Measurements from ENCODE around the gene BTBD2.

BTBD2 gene

GRCh38 chr19:2048104-2048958, 32.8 kb upstream of the BTBD2 start:
- no peak overlapping the region for H3K4me3 ChIP-seq (ENCODE audit: low read length)
- H3K4ac ChIP-seq (ENCODE audit: low read depth, low read length) = no peak overlapping the region
- H4K5ac ChIP-seq (ENCODE audit: low read length) = no peak overlapping the region
- peaks cover 2% of the 10 kb centered on the region for H3K4me1 ChIP-seq (ENCODE audit: control insufficient read depth, low read depth, low read length)
- no peak overlapping the region for H2BK5ac ChIP-seq (ENCODE audit: low read length)
- no peak overlapping the region for H2AK5ac ChIP-seq (ENCODE audit: low read length)
- H3K56ac ChIP-seq (ENCODE audit: low read length) = no peak overlapping the region
- no peak overlapping the region for H3K4me2 ChIP-seq (ENCODE audit: low read length)
- no CpG with 5 or more reads among the region's 17 CpGs for WGBS (ENCODE audit: extremely low coverage, insufficient coverage, low lambda C conversion rate)
- peaks cover 22% of the 10 kb centered on the region for H3K79me2 ChIP-seq (ENCODE audit: control insufficient read depth, insufficient read depth, low read length)
- DNase-seq = no peak
- peaks cover 19% of the 10 kb centered on the region for H3K79me1 ChIP-seq (ENCODE audit: low read length)
- H4K8ac ChIP-seq (ENCODE audit: low read depth, low read length) = no peak overlapping the region
- no peak overlapping the region for H3K27ac ChIP-seq (ENCODE audit: low read depth, low read length)
- no peak overlapping the region for H3K18ac ChIP-seq (ENCODE audit: low read length)
- H2BK15ac ChIP-seq (replicated peaks; ENCODE audit: low read depth) = no peak overlapping the region
- H3K9ac ChIP-seq (ENCODE audit: low read length) = no peak overlapping the region
- H2BK120ac ChIP-seq (ENCODE audit: low read depth, low read length) = no peak overlapping the region
- H3K27me3 ChIP-seq (ENCODE audit: insufficient read depth, low read length, poor library complexity) = no peaks in the 10 kb centered on the region
- no peaks in the 10 kb centered on the region for H3K36me3 ChIP-seq (ENCODE audit: control insufficient read depth, insufficient read depth, low read length)
- H3K23ac ChIP-seq (ENCODE audit: low read length) = no peak overlapping the region

- H3K4ac ChIP-seq (ENCODE audit: low read depth, low read length) = no peak overlapping the region
- no CpG with 5 or more reads among the region's 22 CpGs for WGBS (ENCODE audit: extremely low coverage, insufficient coverage, low lambda C conversion rate)
- H3K4me2 ChIP-seq (ENCODE audit: low read length) = no peak overlapping the region
- no peak overlapping the region for H2BK120ac ChIP-seq (ENCODE audit: low read depth, low read length)
- no peak overlapping the region for H3K4me3 ChIP-seq (ENCODE audit: low read length)
- no peak overlapping the region for H4K5ac ChIP-seq (ENCODE audit: low read length)
- H2BK5ac ChIP-seq (ENCODE audit: low read length) = no peak overlapping the region
- H2BK15ac ChIP-seq (replicated peaks; ENCODE audit: low read depth) = no peak overlapping the region
- peaks cover 22% of the 10 kb centered on the region for H3K79me2 ChIP-seq (ENCODE audit: control insufficient read depth, insufficient read depth, low read length)
- no peak overlapping the region for H4K8ac ChIP-seq (ENCODE audit: low read depth, low read length)
- H3K79me1 ChIP-seq (ENCODE audit: low read length) = peaks cover 19% of the 10 kb centered on the region
- no peak overlapping the region for H3K27ac ChIP-seq (ENCODE audit: low read depth, low read length)
- H3K4me1 ChIP-seq (ENCODE audit: control insufficient read depth, low read depth, low read length) = peaks cover 2% of the 10 kb centered on the region
- no peaks in the 10 kb centered on the region for H3K27me3 ChIP-seq (ENCODE audit: insufficient read depth, low read length, poor library complexity)
- H2AK5ac ChIP-seq (ENCODE audit: low read length) = no peak overlapping the region
- H3K36me3 ChIP-seq (ENCODE audit: control insufficient read depth, insufficient read depth, low read length) = no peaks in the 10 kb centered on the region
- H3K56ac ChIP-seq (ENCODE audit: low read length) = no peak overlapping the region
- DNase-seq = no peak
- no peak overlapping the region for H3K18ac ChIP-seq (ENCODE audit: low read length)
- no peak overlapping the region for H3K9ac ChIP-seq (ENCODE audit: low read length)
- no peak overlapping the region for H3K23ac ChIP-seq (ENCODE audit: low read length)
These were observed 32.1 kb upstream of the BTBD2 start for GRCh38 chr19:2047449-2048103.

- Histone ChIP-seq H3K23ac (ENCODE audit: low read length) (no peak overlapping the region), H3K27ac (ENCODE audit: low read depth, low read length) (no peak overlapping the region), H3K36me3 (ENCODE audit: control insufficient read depth, insufficient read depth, low read length) (no peaks in the 10 kb centered on the region), H3K4me3 (ENCODE audit: low read length) (no peak overlapping the region), H4K8ac (ENCODE audit: low read depth, low read length) (no peak overlapping the region), H3K18ac (ENCODE audit: low read length) (no peak overlapping the region), H2AK5ac (ENCODE audit: low read length) (no peak overlapping the region), H3K4ac (ENCODE audit: low read depth, low read length) (no peak overlapping the region), H3K9ac (ENCODE audit: low read length) (no peak overlapping the region), H3K79me1 (ENCODE audit: low read length) (peaks cover 19% of the 10 kb centered on the region), H2BK5ac (ENCODE audit: low read length) (no peak overlapping the region), H3K4me1 (ENCODE audit: control insufficient read depth, low read depth, low read length) (peaks cover 2% of the 10 kb centered on the region), H4K5ac (ENCODE audit: low read length) (no peak overlapping the region), H3K56ac (ENCODE audit: low read length) (no peak overlapping the region), H2BK15ac (replicated peaks; ENCODE audit: low read depth) (no peak overlapping the region), H3K4me2 (ENCODE audit: low read length) (no peak overlapping the region), H2BK120ac (ENCODE audit: low read depth, low read length) (no peak overlapping the region), H3K27me3 (ENCODE audit: insufficient read depth, low read length, poor library complexity) (no peaks in the 10 kb centered on the region), H3K79me2 (ENCODE audit: control insufficient read depth, insufficient read depth, low read length) (peaks cover 22% of the 10 kb centered on the region)
- WGBS (ENCODE audit: extremely low coverage, insufficient coverage, low lambda C conversion rate) = no CpG with 5 or more reads among the region's 6 CpGs
- no peak for DNase-seq
These were observed 31.5 kb upstream of the BTBD2 start for GRCh38 chr19:2047076-2047448.

- Histone ChIP-seq H3K4me3 (ENCODE audit: low read length) (no peak overlapping the region), H3K79me2 (ENCODE audit: control insufficient read depth, insufficient read depth, low read length) (peaks cover 22% of the 10 kb centered on the region), H3K4me2 (ENCODE audit: low read length) (no peak overlapping the region), H3K23ac (ENCODE audit: low read length) (no peak overlapping the region), H3K4me1 (ENCODE audit: control insufficient read depth, low read depth, low read length) (peaks cover 4% of the 10 kb centered on the region), H2BK15ac (replicated peaks; ENCODE audit: low read depth) (no peak overlapping the region), H2BK120ac (ENCODE audit: low read depth, low read length) (no peak overlapping the region), H4K5ac (ENCODE audit: low read length) (no peak overlapping the region), H3K27ac (ENCODE audit: low read depth, low read length) (no peak overlapping the region), H3K36me3 (ENCODE audit: control insufficient read depth, insufficient read depth, low read length) (peaks cover 2% of the 10 kb centered on the region), H3K18ac (ENCODE audit: low read length) (no peak overlapping the region), H2BK5ac (ENCODE audit: low read length) (no peak overlapping the region), H4K8ac (ENCODE audit: low read depth, low read length) (no peak overlapping the region), H3K4ac (ENCODE audit: low read depth, low read length) (no peak overlapping the region), H3K27me3 (ENCODE audit: insufficient read depth, low read length, poor library complexity) (no peaks in the 10 kb centered on the region), H2AK5ac (ENCODE audit: low read length) (no peak overlapping the region), H3K79me1 (ENCODE audit: low read length) (peaks cover 21% of the 10 kb centered on the region), H3K56ac (ENCODE audit: low read length) (no peak overlapping the region), H3K9ac (ENCODE audit: low read length) (no peak overlapping the region)
- WGBS (ENCODE audit: extremely low coverage, insufficient coverage, low lambda C conversion rate) = no CpG with 5 or more reads among the region's 50 CpGs
- no peak for DNase-seq
These were observed 30.8 kb upstream of the BTBD2 start for GRCh38 chr19:2046046-2046907.

- Histone ChIP-seq H3K4me1 (ENCODE audit: control insufficient read depth, low read depth, low read length) (peaks cover 4% of the 10 kb centered on the region), H4K5ac (ENCODE audit: low read length) (no peak overlapping the region), H3K79me2 (ENCODE audit: control insufficient read depth, insufficient read depth, low read length) (peaks cover 22% of the 10 kb centered on the region), H3K27me3 (ENCODE audit: insufficient read depth, low read length, poor library complexity) (no peaks in the 10 kb centered on the region), H3K4ac (ENCODE audit: low read depth, low read length) (no peak overlapping the region), H2AK5ac (ENCODE audit: low read length) (no peak overlapping the region), H3K36me3 (ENCODE audit: control insufficient read depth, insufficient read depth, low read length) (peaks cover 9% of the 10 kb centered on the region), H3K23ac (ENCODE audit: low read length) (no peak overlapping the region), H3K27ac (ENCODE audit: low read depth, low read length) (no peak overlapping the region), H2BK15ac (replicated peaks; ENCODE audit: low read depth) (no peak overlapping the region), H4K8ac (ENCODE audit: low read depth, low read length) (no peak overlapping the region), H3K9ac (ENCODE audit: low read length) (no peak overlapping the region), H2BK5ac (ENCODE audit: low read length) (no peak overlapping the region), H3K18ac (ENCODE audit: low read length) (no peak overlapping the region), H2BK120ac (ENCODE audit: low read depth, low read length) (no peak overlapping the region), H3K4me2 (ENCODE audit: low read length) (no peak overlapping the region), H3K79me1 (ENCODE audit: low read length) (peaks cover 21% of the 10 kb centered on the region), H3K4me3 (ENCODE audit: low read length) (no peak overlapping the region), H3K56ac (ENCODE audit: low read length) (no peak overlapping the region)
- WGBS (ENCODE audit: extremely low coverage, insufficient coverage, low lambda C conversion rate) = no CpG with 5 or more reads among the region's 14 CpGs
- DNase-seq = no peak
These were observed 30.1 kb upstream of the BTBD2 start for GRCh38 chr19:2045501-2046045.
